ENCODE data around the gene CDH3. TPM values are rescaled to one million over a fixed set of nuclear protein-coding genes. Genes with fewer than 3 reads are reported as not detected.

Gene CDH3
- total and polyA plus RNA-seq, 2 of the 13 experiments (the other 11 are each of a cell fraction or from before 2014, with no cell fraction given) = 0.11 TPM; not detected in 1

DNA sequence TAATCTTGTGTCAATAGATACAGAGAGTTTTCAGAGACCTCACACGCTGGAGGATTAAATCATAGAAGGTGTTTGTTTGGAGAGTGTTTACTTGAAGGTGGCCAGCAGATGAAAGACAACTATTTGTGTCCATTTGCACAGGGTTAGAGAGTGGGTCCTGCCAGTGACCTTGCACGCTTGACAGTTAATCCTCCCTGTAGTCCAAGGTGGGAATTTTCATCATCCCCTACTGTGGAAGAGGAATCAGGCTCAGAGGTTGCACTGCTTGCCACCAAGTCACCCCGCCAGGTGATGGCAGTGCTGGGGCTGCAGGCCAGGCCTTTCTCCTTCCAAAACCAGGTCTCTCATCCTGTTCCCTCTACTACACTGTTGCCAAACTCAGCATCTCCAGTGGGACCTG, 104.3 kb downstream of the CDH3 start (continued):
- no peak for TF ChIP-seq ZNF230 (CRISPR knock-in tag; IDR thresholded peaks at IDR 0.05)
- TF ChIP-seq EED (CRISPR knock-in tag; IDR thresholded peaks at IDR 0.05) = no peak; the same call in 1 of the 2 replicates
- no peak for TF ChIP-seq HNRNPLL (IDR thresholded peaks at IDR 0.05; ENCODE audit: low read depth, low read length, poor library complexity, severe bottlenecking)
- no peak for TF ChIP-seq PAF1 (CRISPR knock-in tag; IDR thresholded peaks at IDR 0.05)
- no peak for TF ChIP-seq ZNF713 (CRISPR knock-in tag; IDR thresholded peaks at IDR 0.05)
- TF ChIP-seq RAD21 (CRISPR knock-in tag; IDR thresholded peaks at IDR 0.05) = peak; percentile 73
- TF ChIP-seq SIN3B (IDR thresholded peaks at IDR 0.05; ENCODE audit: low read length) = no peak
- TF ChIP-seq CREBL2 (CRISPR knock-in tag; IDR thresholded peaks at IDR 0.05; ENCODE audit: borderline replicate concordance) = no peak
- no peak for TF ChIP-seq ZNF501 (CRISPR knock-in tag; IDR thresholded peaks at IDR 0.05)
- TF ChIP-seq ZNF703 (CRISPR knock-in tag; IDR thresholded peaks at IDR 0.05; ENCODE audit: borderline replicate concordance) = no peak
- no peak for TF ChIP-seq SCMH1 (CRISPR knock-in tag; IDR thresholded peaks at IDR 0.05; ENCODE audit: borderline replicate concordance)
- TF ChIP-seq, protein P1, sequence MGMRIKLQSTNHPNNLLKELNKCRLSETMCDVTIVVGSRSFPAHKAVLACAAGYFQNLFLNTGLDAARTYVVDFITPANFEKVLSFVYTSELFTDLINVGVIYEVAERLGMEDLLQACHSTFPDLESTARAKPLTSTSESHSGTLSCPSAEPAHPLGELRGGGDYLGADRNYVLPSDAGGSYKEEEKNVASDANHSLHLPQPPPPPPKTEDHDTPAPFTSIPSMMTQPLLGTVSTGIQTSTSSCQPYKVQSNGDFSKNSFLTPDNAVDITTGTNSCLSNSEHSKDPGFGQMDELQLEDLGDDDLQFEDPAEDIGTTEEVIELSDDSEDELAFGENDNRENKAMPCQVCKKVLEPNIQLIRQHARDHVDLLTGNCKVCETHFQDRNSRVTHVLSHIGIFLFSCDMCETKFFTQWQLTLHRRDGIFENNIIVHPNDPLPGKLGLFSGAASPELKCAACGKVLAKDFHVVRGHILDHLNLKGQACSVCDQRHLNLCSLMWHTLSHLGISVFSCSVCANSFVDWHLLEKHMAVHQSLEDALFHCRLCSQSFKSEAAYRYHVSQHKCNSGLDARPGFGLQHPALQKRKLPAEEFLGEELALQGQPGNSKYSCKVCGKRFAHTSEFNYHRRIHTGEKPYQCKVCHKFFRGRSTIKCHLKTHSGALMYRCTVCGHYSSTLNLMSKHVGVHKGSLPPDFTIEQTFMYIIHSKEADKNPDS (CRISPR knock-in tag; IDR thresholded peaks at IDR 0.05) = peak; percentile 53; the same call in 1 of the 2 replicates
- peak; percentile 99 for TF ChIP-seq PITX1 (CRISPR knock-in tag; IDR thresholded peaks at IDR 0.05)
- TF ChIP-seq TGIF2 (CRISPR knock-in tag; IDR thresholded peaks at IDR 0.05) = peak; percentile 59; the same call in 1 of the 2 replicates
- TF ChIP-seq ZFP62 (CRISPR knock-in tag; IDR thresholded peaks at IDR 0.05) = no peak
- TF ChIP-seq ZNF432 (CRISPR knock-in tag; IDR thresholded peaks at IDR 0.05; ENCODE audit: borderline replicate concordance) = no peak
- no peak for TF ChIP-seq RARG (CRISPR knock-in tag; IDR thresholded peaks at IDR 0.05; ENCODE audit: low read depth)
- peak; percentile 81 for TF ChIP-seq NR2F2 (IDR thresholded peaks at IDR 0.05; ENCODE audit: borderline replicate concordance, low read depth)
- no peak for TF ChIP-seq ZNF253 (CRISPR knock-in tag; IDR thresholded peaks at IDR 0.05; ENCODE audit: borderline replicate concordance)
- peak; percentile 41; the same call in 1 of the 2 replicates for TF ChIP-seq CREM (IDR thresholded peaks at IDR 0.05)
- TF ChIP-seq CREM (CRISPR knock-in tag; IDR thresholded peaks at IDR 0.05) = no peak
- no peak for TF ChIP-seq ZNF274 (CRISPR knock-in tag; IDR thresholded peaks at IDR 0.05)
- TF ChIP-seq DPF2 (CRISPR knock-in tag; IDR thresholded peaks at IDR 0.05; ENCODE audit: borderline replicate concordance, low read depth) = peak; percentile 33; the same call in 1 of the 2 replicates
- TF ChIP-seq TP53 (CRISPR knock-in tag; conservative IDR thresholded peaks at IDR 0.05) = no peak
- peak; percentile 69; the same call in 1 of the 2 replicates for TF ChIP-seq TARDBP (CRISPR knock-in tag; IDR thresholded peaks at IDR 0.05)
- 0 out of 2 replicates have a peak, but pooled peaks have one; percentile 35 for TF ChIP-seq KDM4B (CRISPR knock-in tag; IDR thresholded peaks at IDR 0.05)
- no peak for TF ChIP-seq GLI4 (CRISPR knock-in tag; IDR thresholded peaks at IDR 0.05; ENCODE audit: borderline replicate concordance)
- no peak for TF ChIP-seq ZNF781 (CRISPR knock-in tag; IDR thresholded peaks at IDR 0.05; ENCODE audit: borderline replicate concordance, not compliant biosample characterization)
- peak; percentile 69; the same call in 1 of the 2 replicates for TF ChIP-seq RXRB (CRISPR knock-in tag; IDR thresholded peaks at IDR 0.05; ENCODE audit: borderline replicate concordance)
- no peak for TF ChIP-seq SNRNP70 (IDR thresholded peaks at IDR 0.05; ENCODE audit: low read depth, low read length)
- TF ChIP-seq, protein P2, sequence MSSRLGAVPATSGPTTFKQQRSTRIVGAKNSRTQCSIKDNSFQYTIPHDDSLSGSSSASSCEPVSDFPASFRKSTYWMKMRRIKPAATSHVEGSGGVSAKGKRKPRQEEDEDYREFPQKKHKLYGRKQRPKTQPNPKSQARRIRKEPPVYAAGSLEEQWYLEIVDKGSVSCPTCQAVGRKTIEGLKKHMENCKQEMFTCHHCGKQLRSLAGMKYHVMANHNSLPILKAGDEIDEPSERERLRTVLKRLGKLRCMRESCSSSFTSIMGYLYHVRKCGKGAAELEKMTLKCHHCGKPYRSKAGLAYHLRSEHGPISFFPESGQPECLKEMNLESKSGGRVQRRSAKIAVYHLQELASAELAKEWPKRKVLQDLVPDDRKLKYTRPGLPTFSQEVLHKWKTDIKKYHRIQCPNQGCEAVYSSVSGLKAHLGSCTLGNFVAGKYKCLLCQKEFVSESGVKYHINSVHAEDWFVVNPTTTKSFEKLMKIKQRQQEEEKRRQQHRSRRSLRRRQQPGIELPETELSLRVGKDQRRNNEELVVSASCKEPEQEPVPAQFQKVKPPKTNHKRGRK (CRISPR knock-in tag; IDR thresholded peaks at IDR 0.05) = no peak
